ENCODE results near the gene KCMF1. TPM values are rescaled to one million over a fixed set of nuclear protein-coding genes. Genes with fewer than 3 reads are reported as not detected.
A peak's percentile ranks its signal among the peaks of the same experiment; 100 is the strongest.

KCMF1 gene
- total RNA-seq: 10 to 100 TPM; 28.9 to 54.3 (median 34.3) TPM

DNA sequence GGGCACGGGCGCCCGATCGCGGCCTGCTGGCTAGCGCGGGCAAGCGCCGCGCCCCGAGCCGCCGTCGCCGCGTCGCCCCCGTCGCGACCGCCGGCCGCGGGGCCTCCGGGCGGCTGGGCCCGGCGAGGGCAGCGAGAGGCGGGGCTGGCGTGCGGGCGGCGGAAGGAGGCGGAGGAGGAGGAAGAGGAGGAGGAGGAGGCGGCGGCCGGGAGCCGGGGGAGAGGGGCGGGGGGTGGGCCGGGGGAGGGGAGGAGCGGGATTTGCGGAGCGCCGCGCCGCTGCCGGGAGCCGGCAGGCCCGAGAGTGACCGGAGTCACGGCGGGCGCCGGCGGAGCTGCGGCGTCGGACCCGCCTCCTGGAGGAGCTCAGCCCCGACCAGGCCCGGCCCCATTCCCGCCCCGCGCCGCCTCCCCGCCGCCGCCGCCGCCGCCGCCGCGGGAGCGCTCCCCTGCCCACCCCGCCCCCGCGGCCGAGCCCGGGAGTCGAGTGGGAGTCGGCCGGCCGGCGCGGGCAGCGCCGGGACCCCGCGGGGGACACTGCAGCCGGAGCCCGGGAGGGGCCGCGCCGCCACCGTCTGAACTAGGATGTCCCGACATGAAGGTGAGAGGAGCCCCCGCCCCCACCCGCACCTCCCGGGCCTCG lies at the start of gene KCMF1:
Gene KCMF1 (plus strand): TSS at position 294 of the 642 bp plus-strand sequence. CDS start 291 bp downstream, at position 585.
- Histone ChIP-seq H3K4me1 (replicated peaks in 1 of 2) (peaks cover 6 to 20% of the 10 kb centered on the region in 2 donors), H3K27ac (peak within 1 kb of the TSS; percentile 95 to 98), H3K4me3 (peak within 1 kb of the TSS; percentile 90 to 99 (median 95))
- ATAC-seq (replicated peaks in 6 of 8): peak; percentile 50 to 77 (median 68)
- in situ Hi-C loops (cut with MboI; ENCODE audit: low pct_unique_long_range_greater_than_20kb in 2 of 9, low sequenced_read_pairs in 9 of 9, unreplicated experiment in 9 of 9): no loop called here
- no CpG with 5 or more reads among the region's 102 CpGs for WGBS, 10 experiments

GRCh38 chr2:84923009-84923408 lies 48.0 kb upstream of the KCMF1 start:
- no peak overlapping the region for H3K27ac ChIP-seq
- peaks cover 12 to 14% of the 10 kb centered on the region in 2 donors for H3K4me1 ChIP-seq (replicated peaks in 1 of 2)
- no peak for ATAC-seq (replicated peaks in 6 of 8)
- in situ Hi-C loops (cut with MboI; ENCODE audit: low pct_unique_long_range_greater_than_20kb in 2 of 9, low sequenced_read_pairs in 9 of 9, unreplicated experiment in 9 of 9): no loop called here
- no peak overlapping the region for H3K4me3 ChIP-seq

DNA sequence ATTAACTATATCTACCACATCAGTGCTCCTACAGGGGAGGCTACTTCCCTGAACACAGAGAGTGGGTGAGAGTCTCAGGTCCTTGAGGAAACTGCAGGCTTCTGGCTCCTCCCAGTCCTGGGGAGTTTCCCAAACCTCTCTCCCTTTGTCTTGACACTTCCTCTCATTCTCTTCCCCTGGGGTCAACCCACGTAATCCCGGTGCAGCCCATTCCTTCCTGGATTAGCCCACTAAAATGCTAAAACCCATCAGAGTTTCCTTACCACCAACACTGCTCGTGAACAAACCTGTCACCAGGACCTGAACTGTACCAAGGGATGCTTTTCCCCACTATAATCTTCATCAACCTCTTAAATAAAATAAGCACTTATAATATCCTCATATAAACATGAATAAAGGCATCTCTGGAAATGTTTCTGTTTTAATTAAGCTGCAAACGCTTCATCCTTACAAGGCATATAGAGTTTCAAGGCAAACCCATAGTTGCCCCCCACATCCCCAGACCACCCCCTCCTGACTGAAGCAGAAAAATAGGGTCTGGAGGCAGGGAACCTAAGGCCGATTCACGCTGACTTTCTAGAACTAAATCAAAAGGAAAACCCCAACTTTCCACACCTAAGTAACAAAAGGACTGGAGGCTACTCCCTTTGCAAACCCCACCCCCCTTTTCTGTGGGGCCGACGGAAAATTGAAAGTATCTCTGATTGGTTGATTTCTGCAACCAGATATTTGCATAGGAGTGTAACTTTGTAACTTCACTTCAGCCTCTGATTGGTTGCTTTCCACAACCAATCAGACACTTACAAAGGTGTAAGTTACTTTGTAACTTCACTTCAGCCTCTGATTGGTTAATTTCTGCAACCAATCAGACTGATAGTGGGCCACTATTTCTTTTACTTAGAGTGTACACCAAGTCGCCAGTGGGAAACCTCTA lies 46.5 kb upstream of the KCMF1 start:
- in situ Hi-C loops (cut with MboI; ENCODE audit: low pct_unique_long_range_greater_than_20kb in 2 of 9, low sequenced_read_pairs in 9 of 9, unreplicated experiment in 9 of 9): loop anchor here in 3 of 9 experiments (25.0 kb wide), 2 partner anchors 363 to 437 kb away; no protein-coding TSS in a partner anchor
- Histone ChIP-seq H3K4me3 (no peak overlapping the region), H3K4me1 (replicated peaks in 1 of 2) (peaks cover 11 to 12% of the 10 kb centered on the region in 2 donors), H3K27ac (no peak overlapping the region)
- peak in 2 of 8 experiments; percentile 4 for ATAC-seq (replicated peaks in 6 of 8)
- WGBS, 10 experiments: 20 to 100% (median 74%) methylated on average over 1 to 7 of the region's 9 CpGs; no CpG with 5 or more reads in 1 of the 10 experiments

DNA sequence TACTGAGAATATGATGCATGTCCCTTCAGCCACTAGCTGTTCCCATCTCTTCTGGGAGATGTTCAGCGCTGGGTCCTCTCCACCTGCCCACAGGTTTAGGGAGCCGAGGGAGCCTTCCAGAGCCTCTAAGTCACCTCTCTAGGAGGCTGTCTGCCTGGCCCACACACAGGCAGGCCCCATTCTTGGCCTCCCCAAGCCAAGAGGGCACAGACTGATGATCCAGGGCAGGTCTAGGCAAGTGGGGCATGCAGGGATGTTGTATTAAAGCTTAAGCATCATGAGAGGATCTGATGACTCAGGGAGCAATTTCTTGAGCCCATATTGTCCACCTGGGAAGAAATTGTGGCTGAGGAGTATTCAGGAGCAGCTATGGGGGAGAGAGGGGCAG lies 45.6 kb upstream of the KCMF1 start:
- in situ Hi-C loops (cut with MboI; ENCODE audit: low pct_unique_long_range_greater_than_20kb in 2 of 9, low sequenced_read_pairs in 9 of 9, unreplicated experiment in 9 of 9): loop anchor here in 3 of 9 experiments (25.0 kb wide), 2 partner anchors 362 to 438 kb away; no protein-coding TSS in a partner anchor
- Histone ChIP-seq H3K27ac (no peak overlapping the region), H3K4me1 (replicated peaks in 1 of 2) (peaks cover 2 to 5% of the 10 kb centered on the region in 2 donors), H3K4me3 (no peak overlapping the region)
- WGBS, 10 experiments: 100% methylated on average over 1 to 2 of the region's 2 CpGs; no CpG with 5 or more reads in 7 of the 10 experiments
- no peak for ATAC-seq (replicated peaks in 6 of 8)

- 0 to 80% (median 30%) methylated on average over 1 to 8 of the region's 34 CpGs; no CpG with 5 or more reads in 3 of the 10 experiments for WGBS, 10 experiments
- peak; percentile 73 to 93 (median 85) for ATAC-seq (replicated peaks in 6 of 8)
- Histone ChIP-seq H3K4me1 (replicated peaks in 1 of 2) (peaks cover 0 to 3% of the 10 kb centered on the region in 2 donors), H3K27ac (no peak overlapping the region), H3K4me3 (peak overlapping the region in 4 of 5 donors; percentile 8 to 38 (median 25))
- in situ Hi-C loops (cut with MboI; ENCODE audit: low pct_unique_long_range_greater_than_20kb in 2 of 9, low sequenced_read_pairs in 9 of 9, unreplicated experiment in 9 of 9): loop anchor here in 3 of 9 experiments (25.0 kb wide), 2 partner anchors 361 to 439 kb away; no protein-coding TSS in a partner anchor
These were observed 45.1 kb upstream of the KCMF1 start for GRCh38 chr2:84925724-84926376.

DNA sequence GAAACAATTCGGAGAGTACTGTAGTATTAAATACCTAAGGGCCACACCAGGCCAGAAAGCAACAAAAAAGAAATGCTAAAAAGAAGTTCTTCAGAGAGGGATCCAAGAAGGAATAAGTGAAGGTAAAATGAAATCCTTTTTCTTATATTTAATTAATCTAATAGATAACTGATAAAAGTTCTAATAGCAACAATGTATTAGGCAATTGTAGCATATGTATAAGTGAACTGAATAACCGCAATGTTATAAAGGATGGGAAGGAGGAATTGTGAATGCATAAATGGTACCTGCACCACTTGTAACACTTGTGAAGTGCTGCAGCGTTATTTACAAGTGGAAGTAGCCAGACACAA lies 43.7 kb upstream of the KCMF1 start:
- H3K4me3 ChIP-seq: peak overlapping the region in 1 of 5 donors; percentile 38
- WGBS, 10 experiments: 17 to 100% (median 33%) methylated on average over 1 to 3 of the region's 3 CpGs
- ATAC-seq (replicated peaks in 6 of 8): no peak
- peaks cover 0 to 3% of the 10 kb centered on the region in 2 donors for H3K4me1 ChIP-seq (replicated peaks in 1 of 2)
- in situ Hi-C loops (cut with MboI; ENCODE audit: low pct_unique_long_range_greater_than_20kb in 2 of 9, low sequenced_read_pairs in 9 of 9, unreplicated experiment in 9 of 9): loop anchor here in 3 of 9 experiments (25.0 kb wide), 2 partner anchors 360 to 440 kb away; no protein-coding TSS in a partner anchor
- H3K27ac ChIP-seq: no peak overlapping the region

DNA sequence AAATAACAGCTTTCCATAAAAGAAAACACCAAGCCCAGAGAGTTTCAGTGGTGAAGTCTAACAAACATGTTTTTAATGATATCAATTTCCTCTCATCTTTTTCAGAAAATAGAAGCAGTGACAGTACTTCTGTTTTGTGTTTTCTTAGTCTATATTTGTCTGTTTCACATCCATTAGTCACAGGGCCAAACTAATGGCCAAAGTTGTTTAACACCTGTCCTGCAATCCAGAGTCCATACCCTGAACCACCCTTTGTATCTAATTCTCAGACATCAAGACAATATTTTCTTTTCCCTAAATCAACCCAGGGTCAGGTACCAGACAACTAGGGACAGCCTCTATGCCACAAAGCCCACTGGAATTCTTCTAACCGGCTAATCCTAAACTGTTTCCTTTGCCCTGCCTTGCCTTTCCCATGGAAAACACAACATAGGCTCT lies 39.6 kb upstream of the KCMF1 start:
- peaks cover 0 to 3% of the 10 kb centered on the region in 2 donors for H3K4me1 ChIP-seq (replicated peaks in 1 of 2)
- in situ Hi-C loops (cut with MboI; ENCODE audit: low pct_unique_long_range_greater_than_20kb in 2 of 9, low sequenced_read_pairs in 9 of 9, unreplicated experiment in 9 of 9): loop anchor here in 3 of 9 experiments (25.0 kb wide), 2 partner anchors 356 to 444 kb away; no protein-coding TSS in a partner anchor
- ATAC-seq (replicated peaks in 6 of 8): no peak
- H3K27ac ChIP-seq: no peak overlapping the region
- WGBS, 10 experiments: 43 to 100% (median 75%) methylated on average over 1 of the region's 1 CpG; no CpG with 5 or more reads in 6 of the 10 experiments
- no peak overlapping the region for H3K4me3 ChIP-seq

DNA sequence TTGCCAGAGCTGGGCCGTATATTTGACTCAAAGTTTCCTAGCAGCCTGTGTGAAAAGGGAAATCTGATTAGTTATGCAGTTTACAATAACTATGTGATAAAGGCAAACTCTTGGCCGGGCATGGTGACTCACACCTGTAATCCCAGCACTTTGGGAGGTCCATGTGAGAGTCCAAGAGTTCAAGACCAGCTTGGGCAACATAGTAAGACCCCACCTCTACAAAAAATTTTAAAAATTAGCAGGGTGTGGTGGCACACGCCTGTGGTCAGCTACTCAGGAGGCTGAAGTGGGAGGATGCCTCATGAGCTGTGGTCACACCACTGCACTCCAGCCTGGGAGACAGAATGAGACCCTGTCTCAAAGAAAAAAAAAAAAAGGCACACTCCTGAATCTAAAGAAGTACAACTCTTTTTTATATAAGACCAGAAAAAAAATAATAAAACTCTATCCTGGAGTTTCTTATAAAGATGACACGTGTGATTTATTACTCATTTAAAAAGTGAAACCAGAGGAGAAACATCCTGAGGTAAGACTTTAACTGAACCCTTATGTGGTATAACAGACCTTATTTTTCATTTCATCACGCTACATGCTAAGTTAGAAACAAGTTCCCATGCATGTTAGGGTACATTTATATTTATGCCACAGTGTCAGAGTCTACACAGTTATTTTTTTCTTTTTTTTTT lies 32.6 kb upstream of the KCMF1 start:
- WGBS, 10 experiments: 30 to 100% (median 86%) methylated on average over 2 to 5 of the region's 5 CpGs
- Histone ChIP-seq H3K27ac (no peak overlapping the region), H3K4me3 (no peak overlapping the region), H3K4me1 (replicated peaks in 1 of 2) (no peaks in the 10 kb centered on the region)
- in situ Hi-C loops (cut with MboI; ENCODE audit: low pct_unique_long_range_greater_than_20kb in 2 of 9, low sequenced_read_pairs in 9 of 9, unreplicated experiment in 9 of 9): loop anchor here in 3 of 9 experiments (25.0 kb wide), 2 partner anchors 349 to 451 kb away; no protein-coding TSS in a partner anchor
- ATAC-seq (replicated peaks in 6 of 8): peak in 2 of 8 experiments; percentile 69 to 89

DNA sequence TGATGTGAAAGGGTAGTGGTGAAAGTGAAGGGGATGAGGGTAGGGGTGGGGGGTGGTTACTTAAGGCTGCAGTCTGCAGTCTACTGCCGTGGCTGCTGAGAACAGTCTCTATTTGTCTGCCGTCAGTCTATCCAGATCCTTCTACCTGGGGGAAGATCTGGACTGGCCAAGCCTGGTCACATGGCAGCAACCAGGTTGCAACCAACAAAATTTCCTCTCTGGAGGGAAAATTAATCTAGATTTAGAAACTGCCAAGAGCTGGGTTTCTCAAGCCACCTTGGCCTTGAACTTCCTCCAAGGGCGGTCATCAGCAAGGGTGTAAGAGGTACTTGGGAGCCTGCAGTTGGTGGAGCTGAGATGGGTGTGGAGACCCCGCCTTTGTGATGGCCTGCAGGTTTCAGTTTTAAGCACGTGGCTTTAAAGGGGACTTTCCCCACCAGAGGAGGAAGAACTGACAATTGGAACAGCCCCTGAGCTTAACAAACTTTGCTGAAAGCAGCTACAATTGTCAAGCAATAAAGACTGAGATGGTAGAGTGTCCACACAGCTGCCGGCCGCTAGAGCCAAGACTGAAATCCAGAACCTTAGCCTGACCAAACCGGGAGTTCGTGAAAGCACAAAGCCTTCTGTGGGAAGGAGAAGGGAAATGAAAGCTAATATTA lies 31.4 kb upstream of the KCMF1 start:
- H3K4me3 ChIP-seq: no peak overlapping the region
- in situ Hi-C loops (cut with MboI; ENCODE audit: low pct_unique_long_range_greater_than_20kb in 2 of 9, low sequenced_read_pairs in 9 of 9, unreplicated experiment in 9 of 9): loop anchor here in 3 of 9 experiments (25.0 kb wide), 2 partner anchors 348 to 452 kb away; no protein-coding TSS in a partner anchor
- WGBS, 10 experiments: 33 to 100% (median 82%) methylated on average over 2 to 9 of the region's 9 CpGs; no CpG with 5 or more reads in 2 of the 10 experiments
- ATAC-seq (replicated peaks in 6 of 8): no peak
- no peak overlapping the region for H3K27ac ChIP-seq
- no peaks in the 10 kb centered on the region for H3K4me1 ChIP-seq (replicated peaks in 1 of 2)

DNA sequence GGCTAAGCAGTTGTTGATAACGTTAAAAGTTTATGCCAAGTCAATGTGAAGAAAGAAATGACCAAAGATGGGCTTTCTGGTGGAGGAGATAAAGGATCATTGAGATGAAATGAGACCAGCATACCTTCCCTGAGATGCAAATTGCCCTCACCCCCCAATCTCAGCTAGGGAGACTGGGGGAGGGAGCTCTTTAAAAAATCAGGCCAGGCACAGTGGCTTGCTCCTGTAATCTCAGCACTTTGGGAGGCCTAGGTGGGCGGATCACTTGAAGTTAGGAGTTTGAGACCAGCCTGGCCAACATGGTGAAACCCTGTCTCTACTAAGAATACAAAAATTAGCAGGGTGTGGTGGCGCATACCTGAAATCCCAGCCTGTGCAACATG lies 30.9 kb upstream of the KCMF1 start:
- Histone ChIP-seq H3K27ac (no peak overlapping the region), H3K4me3 (no peak overlapping the region), H3K4me1 (replicated peaks in 1 of 2) (no peaks in the 10 kb centered on the region)
- WGBS, 10 experiments: 40 to 100% (median 83%) methylated on average over 1 to 3 of the region's 3 CpGs; no CpG with 5 or more reads in 2 of the 10 experiments
- in situ Hi-C loops (cut with MboI; ENCODE audit: low pct_unique_long_range_greater_than_20kb in 2 of 9, low sequenced_read_pairs in 9 of 9, unreplicated experiment in 9 of 9): loop anchor here in 3 of 9 experiments (25.0 kb wide), 2 partner anchors 347 to 453 kb away; no protein-coding TSS in a partner anchor
- ATAC-seq (replicated peaks in 6 of 8): no peak

- no peak for ATAC-seq (replicated peaks in 6 of 8)
- whole genome bisulfite sequencing, 10 experiments: 40 to 100% (median 82%) methylated on average over 1 to 3 of the region's 3 CpGs; no CpG with 5 or more reads in 2 of the 10 experiments
- Histone ChIP-seq H3K4me1 (replicated peaks in 1 of 2) (no peaks in the 10 kb centered on the region), H3K27ac (no peak overlapping the region), H3K4me3 (no peak overlapping the region)
- in situ Hi-C loops (cut with MboI; ENCODE audit: low pct_unique_long_range_greater_than_20kb in 2 of 9, low sequenced_read_pairs in 9 of 9, unreplicated experiment in 9 of 9): loop anchor here in 3 of 9 experiments (25.0 kb wide), 2 partner anchors 346 to 454 kb away; no protein-coding TSS in a partner anchor
These were observed 30.0 kb upstream of the KCMF1 start for GRCh38 chr2:84940831-84941412.
